WTC11 (cell line): Measurements from ENCODE around the gene GPR37. TPM values are rescaled to one million over a fixed set of nuclear protein-coding genes. Genes with fewer than 3 reads are reported as not detected.
A peak's percentile ranks its signal among the peaks of the same experiment; 100 is the strongest.

Source experiments
- ATAC-seq: fragments of 200-7000 bp; cut with Tn5 transposase; 2 replicates; pipeline ENCODE4 v1.10.0; 2021; ENCODE audit warnings: mild to moderate bottlenecking, moderate library complexity
- CTCF ChIA-PET: fragments of 300-600 bp; sonication (Branson Sonifier 250); formaldehyde crosslinking; loops from one replicate; lab custom pipeline; 2021; ENCODE audit warnings: antibody characterized with exemption; lab: Charles Lee
- POLR2A ChIA-PET: fragments of 350-600 bp; sonication (Branson Sonifier 250); formaldehyde crosslinking; loops from one replicate; lab custom pipeline; 2021; ENCODE audit warnings: antibody characterized with exemption; lab: Charles Lee
- DNase-seq: peaks from one replicate; pipeline ENCODE4 v3.0.0; 2021; ENCODE audit warnings: low spot score
- H3K27ac Mint-ChIP-seq: 2 replicates; pipeline ENCODE4 v1.8.0; 2021; ENCODE audit warnings: mixed read lengths
- H3K27me3 Mint-ChIP-seq: 2 replicates; pipeline ENCODE4 v1.8.0; 2021; ENCODE audit warnings: low read depth, mild to moderate bottlenecking, moderate library complexity, mixed read lengths
- H3K36me3 Mint-ChIP-seq: 2 replicates; pipeline ENCODE4 v1.8.0; 2021; ENCODE audit warnings: mixed read lengths
- H3K4me1 Mint-ChIP-seq: 2 replicates; pipeline ENCODE4 v1.8.0; 2022; ENCODE audit warnings: mixed read lengths
- H3K4me3 Mint-ChIP-seq: 2 replicates; pipeline ENCODE4 v1.8.0; 2021; ENCODE audit warnings: mild to moderate bottlenecking, moderate library complexity, mixed read lengths
- H3K9me3 Mint-ChIP-seq: 2 replicates; pipeline ENCODE4 v1.8.0; 2021; ENCODE audit warnings: mixed read lengths
- ATF1 ChIP-seq: sonication (generic); formaldehyde crosslinking; IDR thresholded peaks from 2 replicates; pipeline ENCODE4 v1.8.1; 2023; ENCODE audit warnings: mild to moderate bottlenecking, moderate library complexity, missing genetic modification reagents
- ATF3 ChIP-seq: sonication (generic); formaldehyde crosslinking; conservative IDR thresholded peaks from 2 replicates; pipeline ENCODE4 v1.8.1; 2022; ENCODE audit warnings: mild to moderate bottlenecking, missing genetic modification reagents
- ELF4 ChIP-seq: sonication (generic); formaldehyde crosslinking; IDR thresholded peaks from 2 replicates; pipeline ENCODE4 v1.8.1; 2022; ENCODE audit warnings: low read depth, mild to moderate bottlenecking, moderate library complexity, missing genetic modification reagents
- FOXK1 ChIP-seq: sonication (generic); formaldehyde crosslinking; IDR thresholded peaks from 2 replicates; pipeline ENCODE4 v1.8.0; 2022; ENCODE audit warnings: mild to moderate bottlenecking, moderate library complexity, missing genetic modification reagents
- FOXP4 ChIP-seq: sonication (generic); formaldehyde crosslinking; IDR thresholded peaks from 2 replicates; pipeline ENCODE4 v1.8.0; 2022; ENCODE audit warnings: mild to moderate bottlenecking, missing genetic modification reagents
- GABPB1 ChIP-seq: sonication (generic); formaldehyde crosslinking; IDR thresholded peaks from 2 replicates; pipeline ENCODE4 v1.8.1; 2023; ENCODE audit warnings: mild to moderate bottlenecking, missing genetic modification reagents
- GTF2I ChIP-seq: fragments of 250-450 bp; sonication (Bioruptor Pico); conservative IDR thresholded peaks from 2 replicates; pipeline ENCODE4 v1.4.0; 2021; ENCODE audit warnings: mild to moderate bottlenecking
- HMGA2 ChIP-seq: fragments of 250-450 bp; sonication (Bioruptor Pico); IDR thresholded peaks from 2 replicates; pipeline ENCODE4 v1.4.0; 2021; ENCODE audit warnings: mild to moderate bottlenecking, moderate library complexity
- JAZF1 ChIP-seq: fragments of 250-450 bp; sonication (Bioruptor Pico); IDR thresholded peaks from 2 replicates; pipeline ENCODE4 v1.9.0; 2021; ENCODE audit warnings: moderate library complexity, mild to moderate bottlenecking, inconsistent platforms
- MXD4 ChIP-seq: fragments of 250-450 bp; sonication (Bioruptor Pico); IDR thresholded peaks from 2 replicates; pipeline ENCODE4 v1.8.0; 2021; ENCODE audit warnings: mild to moderate bottlenecking, moderate library complexity, borderline replicate concordance
- MYBL2 ChIP-seq: sonication (generic); formaldehyde crosslinking; IDR thresholded peaks from 2 replicates; pipeline ENCODE4 v1.8.1; 2023; ENCODE audit warnings: mild to moderate bottlenecking, moderate library complexity, missing genetic modification reagents
- NFE2L1 ChIP-seq: sonication (generic); formaldehyde crosslinking; IDR thresholded peaks from 2 replicates; pipeline ENCODE4 v1.8.1; 2023; ENCODE audit warnings: missing genetic modification reagents
- RORB ChIP-seq: fragments of 250-450 bp; sonication (Bioruptor Pico); IDR thresholded peaks from 2 replicates; pipeline ENCODE4 v1.9.0; 2021; ENCODE audit warnings: mild to moderate bottlenecking
- TEAD1 ChIP-seq: sonication (generic); formaldehyde crosslinking; IDR thresholded peaks from 2 replicates; pipeline ENCODE4 v1.8.0; 2022; ENCODE audit warnings: mild to moderate bottlenecking, missing genetic modification reagents
- ZNF232 ChIP-seq: sonication (generic); formaldehyde crosslinking; IDR thresholded peaks from 2 replicates; pipeline ENCODE4 v1.8.0; 2022; ENCODE audit warnings: mild to moderate bottlenecking, missing genetic modification reagents
- ZNF396 ChIP-seq: fragments of 250-450 bp; sonication (Bioruptor Pico); IDR thresholded peaks from 2 replicates; pipeline ENCODE4 v1.8.0; 2021; ENCODE audit warnings: mild to moderate bottlenecking, moderate library complexity, borderline replicate concordance
- total RNA-seq: library from RNA; stranded (reverse); gene quantifications from 3 replicates; pipeline ENCODE4 v1.2.3, GENCODE V29; 2021
- TF ChIP-seq, protein P1 (sequence below): sonication (generic); formaldehyde crosslinking; IDR thresholded peaks from 2 replicates; pipeline ENCODE4 v1.8.1; 2022; ENCODE audit warnings: low read depth, missing genetic modification reagents, borderline replicate concordance
- TF ChIP-seq, protein P2 (sequence below): sonication (generic); formaldehyde crosslinking; IDR thresholded peaks from 2 replicates; pipeline ENCODE4 v1.8.0; 2023; ENCODE audit warnings: missing genetic modification reagents
- TF ChIP-seq, protein P3 (sequence below): fragments of 250-450 bp; sonication (Bioruptor Pico); IDR thresholded peaks from 2 replicates; pipeline ENCODE4 v1.8.0; 2021; ENCODE audit warnings: mild to moderate bottlenecking
- TF ChIP-seq, protein P4 (sequence below): fragments of 250-450 bp; sonication (Bioruptor Pico); IDR thresholded peaks from 2 replicates; pipeline ENCODE4 v1.9.0; 2021; ENCODE audit warnings: mild to moderate bottlenecking, borderline replicate concordance
- TF ChIP-seq, protein P5 (sequence below): fragments of 250-450 bp; sonication (Bioruptor Pico); conservative IDR thresholded peaks from 2 replicates; pipeline ENCODE4 v1.9.0; 2021; ENCODE audit warnings: mild to moderate bottlenecking

Gene GPR37
- total RNA-seq, 1 experiment from 2014 or later = 20.4 TPM

DNA sequence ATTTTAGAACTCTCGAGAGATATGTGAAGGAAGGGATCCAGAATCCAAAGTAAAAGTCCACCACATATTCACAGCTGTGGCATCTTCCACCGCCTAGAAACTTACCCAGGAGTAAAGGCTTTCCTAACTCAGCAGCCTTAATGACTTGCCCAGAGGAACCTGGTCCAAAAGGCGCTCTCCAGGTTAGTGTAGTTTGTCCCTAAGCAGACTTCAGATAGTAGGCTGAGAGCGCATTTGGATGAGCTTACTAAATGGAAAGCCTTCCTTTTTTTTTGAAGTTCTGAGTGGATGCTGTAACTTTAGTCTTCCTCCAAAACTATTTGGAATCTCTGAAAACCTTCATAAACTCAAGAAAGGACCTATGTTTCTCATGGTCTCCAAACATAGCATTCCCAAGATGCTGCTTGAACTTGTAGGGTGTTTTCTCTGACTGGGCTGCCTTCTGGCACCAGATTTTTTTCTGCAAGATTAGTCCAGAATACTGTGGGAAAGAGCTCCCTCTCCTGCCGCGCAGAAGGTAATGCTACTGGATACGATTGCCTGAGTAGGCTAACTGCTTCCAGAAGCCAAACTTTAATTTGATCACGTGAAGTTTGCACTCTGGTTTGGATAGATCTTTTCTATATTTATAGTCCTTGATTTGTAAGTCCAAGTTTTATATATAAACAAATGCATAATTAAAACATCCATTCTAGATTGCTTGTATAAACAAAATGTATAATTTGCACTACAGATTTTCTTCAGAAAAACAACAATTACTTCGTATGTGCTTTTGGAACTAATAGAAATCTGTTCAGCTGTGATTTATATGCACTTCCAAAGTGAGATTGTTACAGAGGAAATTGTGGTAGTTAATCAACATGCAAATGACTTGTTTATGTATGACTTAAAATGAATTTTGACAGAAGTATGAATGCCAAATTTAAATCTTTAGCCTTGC lies 19.6 kb upstream of the GPR37 start (continued):
- TF ChIP-seq, protein P1, sequence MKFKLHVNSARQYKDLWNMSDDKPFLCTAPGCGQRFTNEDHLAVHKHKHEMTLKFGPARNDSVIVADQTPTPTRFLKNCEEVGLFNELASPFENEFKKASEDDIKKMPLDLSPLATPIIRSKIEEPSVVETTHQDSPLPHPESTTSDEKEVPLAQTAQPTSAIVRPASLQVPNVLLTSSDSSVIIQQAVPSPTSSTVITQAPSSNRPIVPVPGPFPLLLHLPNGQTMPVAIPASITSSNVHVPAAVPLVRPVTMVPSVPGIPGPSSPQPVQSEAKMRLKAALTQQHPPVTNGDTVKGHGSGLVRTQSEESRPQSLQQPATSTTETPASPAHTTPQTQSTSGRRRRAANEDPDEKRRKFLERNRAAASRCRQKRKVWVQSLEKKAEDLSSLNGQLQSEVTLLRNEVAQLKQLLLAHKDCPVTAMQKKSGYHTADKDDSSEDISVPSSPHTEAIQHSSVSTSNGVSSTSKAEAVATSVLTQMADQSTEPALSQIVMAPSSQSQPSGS (CRISPR knock-in tag) = no peak
- TF ChIP-seq ATF3 (CRISPR knock-in tag) (no peak), ZNF396 (CRISPR knock-in tag) (no peak)

GRCh38 chr7:124783271-124783670 lies 17.7 kb upstream of the GPR37 start:
- CTCF ChIA-PET = no interaction called here

More at GRCh38 chr7:124783271-124783670, 17.7 kb upstream of the GPR37 start:
- ATAC-seq (no peak), DNase-seq (no peak)
- Mint-ChIP-seq H3K27ac (peak overlapping the region; percentile 20), H3K9me3 (peaks cover 9% of the 10 kb centered on the region), H3K36me3 (peaks cover 3% of the 10 kb centered on the region; the same call in 1 of the 2 replicates)
- TF ChIP-seq FOXP4 (CRISPR knock-in tag) (no peak), RORB (CRISPR knock-in tag) (no peak), TEAD1 (CRISPR knock-in tag) (no peak), MXD4 (CRISPR knock-in tag) (no peak), GTF2I (CRISPR knock-in tag) (no peak), JAZF1 (no peak), FOXK1 (CRISPR knock-in tag) (no peak), ZNF232 (CRISPR knock-in tag) (no peak), ELF4 (CRISPR knock-in tag) (no peak), MYBL2 (CRISPR knock-in tag) (no peak), NFE2L1 (no peak), HMGA2 (CRISPR knock-in tag) (no peak), ATF1 (CRISPR knock-in tag) (no peak), GABPB1 (CRISPR knock-in tag) (no peak)
- TF ChIP-seq, protein P2, sequence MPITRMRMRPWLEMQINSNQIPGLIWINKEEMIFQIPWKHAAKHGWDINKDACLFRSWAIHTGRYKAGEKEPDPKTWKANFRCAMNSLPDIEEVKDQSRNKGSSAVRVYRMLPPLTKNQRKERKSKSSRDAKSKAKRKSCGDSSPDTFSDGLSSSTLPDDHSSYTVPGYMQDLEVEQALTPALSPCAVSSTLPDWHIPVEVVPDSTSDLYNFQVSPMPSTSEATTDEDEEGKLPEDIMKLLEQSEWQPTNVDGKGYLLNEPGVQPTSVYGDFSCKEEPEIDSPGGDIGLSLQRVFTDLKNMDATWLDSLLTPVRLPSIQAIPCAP (CRISPR knock-in tag) = no peak
- TF ChIP-seq, protein P3, sequence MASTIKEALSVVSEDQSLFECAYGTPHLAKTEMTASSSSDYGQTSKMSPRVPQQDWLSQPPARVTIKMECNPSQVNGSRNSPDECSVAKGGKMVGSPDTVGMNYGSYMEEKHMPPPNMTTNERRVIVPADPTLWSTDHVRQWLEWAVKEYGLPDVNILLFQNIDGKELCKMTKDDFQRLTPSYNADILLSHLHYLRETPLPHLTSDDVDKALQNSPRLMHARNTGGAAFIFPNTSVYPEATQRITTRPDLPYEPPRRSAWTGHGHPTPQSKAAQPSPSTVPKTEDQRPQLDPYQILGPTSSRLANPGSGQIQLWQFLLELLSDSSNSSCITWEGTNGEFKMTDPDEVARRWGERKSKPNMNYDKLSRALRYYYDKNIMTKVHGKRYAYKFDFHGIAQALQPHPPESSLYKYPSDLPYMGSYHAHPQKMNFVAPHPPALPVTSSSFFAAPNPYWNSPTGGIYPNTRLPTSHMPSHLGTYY (CRISPR knock-in tag) = no peak
- TF ChIP-seq, protein P4, sequence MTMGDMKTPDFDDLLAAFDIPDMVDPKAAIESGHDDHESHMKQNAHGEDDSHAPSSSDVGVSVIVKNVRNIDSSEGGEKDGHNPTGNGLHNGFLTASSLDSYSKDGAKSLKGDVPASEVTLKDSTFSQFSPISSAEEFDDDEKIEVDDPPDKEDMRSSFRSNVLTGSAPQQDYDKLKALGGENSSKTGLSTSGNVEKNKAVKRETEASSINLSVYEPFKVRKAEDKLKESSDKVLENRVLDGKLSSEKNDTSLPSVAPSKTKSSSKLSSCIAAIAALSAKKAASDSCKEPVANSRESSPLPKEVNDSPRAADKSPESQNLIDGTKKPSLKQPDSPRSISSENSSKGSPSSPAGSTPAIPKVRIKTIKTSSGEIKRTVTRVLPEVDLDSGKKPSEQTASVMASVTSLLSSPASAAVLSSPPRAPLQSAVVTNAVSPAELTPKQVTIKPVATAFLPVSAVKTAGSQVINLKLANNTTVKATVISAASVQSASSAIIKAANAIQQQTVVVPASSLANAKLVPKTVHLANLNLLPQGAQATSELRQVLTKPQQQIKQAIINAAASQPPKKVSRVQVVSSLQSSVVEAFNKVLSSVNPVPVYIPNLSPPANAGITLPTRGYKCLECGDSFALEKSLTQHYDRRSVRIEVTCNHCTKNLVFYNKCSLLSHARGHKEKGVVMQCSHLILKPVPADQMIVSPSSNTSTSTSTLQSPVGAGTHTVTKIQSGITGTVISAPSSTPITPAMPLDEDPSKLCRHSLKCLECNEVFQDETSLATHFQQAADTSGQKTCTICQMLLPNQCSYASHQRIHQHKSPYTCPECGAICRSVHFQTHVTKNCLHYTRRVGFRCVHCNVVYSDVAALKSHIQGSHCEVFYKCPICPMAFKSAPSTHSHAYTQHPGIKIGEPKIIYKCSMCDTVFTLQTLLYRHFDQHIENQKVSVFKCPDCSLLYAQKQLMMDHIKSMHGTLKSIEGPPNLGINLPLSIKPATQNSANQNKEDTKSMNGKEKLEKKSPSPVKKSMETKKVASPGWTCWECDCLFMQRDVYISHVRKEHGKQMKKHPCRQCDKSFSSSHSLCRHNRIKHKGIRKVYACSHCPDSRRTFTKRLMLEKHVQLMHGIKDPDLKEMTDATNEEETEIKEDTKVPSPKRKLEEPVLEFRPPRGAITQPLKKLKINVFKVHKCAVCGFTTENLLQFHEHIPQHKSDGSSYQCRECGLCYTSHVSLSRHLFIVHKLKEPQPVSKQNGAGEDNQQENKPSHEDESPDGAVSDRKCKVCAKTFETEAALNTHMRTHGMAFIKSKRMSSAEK = no peak
- TF ChIP-seq, protein P5, sequence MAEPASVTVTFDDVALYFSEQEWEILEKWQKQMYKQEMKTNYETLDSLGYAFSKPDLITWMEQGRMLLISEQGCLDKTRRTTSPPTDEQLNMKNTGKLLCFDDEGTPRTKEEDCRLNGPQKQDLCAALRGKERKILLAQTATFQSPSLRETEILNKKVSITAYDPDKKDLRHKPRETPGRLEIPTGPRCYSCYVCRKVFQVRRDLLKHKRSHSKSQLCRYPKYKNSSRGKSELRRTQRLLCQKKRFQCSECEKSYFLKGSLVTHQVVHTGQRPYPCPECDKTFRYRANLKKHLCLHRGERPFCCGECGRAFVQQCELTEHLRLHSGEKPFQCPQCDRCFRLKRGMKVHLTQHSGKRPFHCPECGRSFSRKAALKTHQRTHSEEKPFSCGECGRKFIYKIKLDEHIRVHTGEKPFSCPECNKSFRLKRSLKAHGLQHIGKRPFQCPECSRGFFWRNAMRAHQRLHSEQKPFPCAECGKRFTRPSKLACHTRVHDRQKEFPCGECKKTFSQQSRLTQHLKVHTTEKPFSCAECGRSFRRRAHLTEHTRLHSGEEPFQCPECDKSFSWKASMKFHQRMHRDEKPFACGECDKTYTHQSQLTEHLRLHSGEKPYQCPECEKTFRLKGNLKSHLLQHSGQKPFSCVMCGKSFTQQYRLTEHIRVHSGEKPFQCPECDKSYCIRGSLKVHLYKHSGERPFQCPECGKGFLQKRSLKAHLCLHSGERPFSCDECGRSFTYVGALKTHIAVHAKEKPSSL (CRISPR knock-in tag) = no peak
- TF ChIP-seq, all 79 proteins: peak for 0
- no peak overlapping the region for H3K4me3 Mint-ChIP-seq
- peaks cover 31% of the 10 kb centered on the region for H3K4me1 Mint-ChIP-seq
- POLR2A ChIA-PET = no interaction called here
- no peaks in the 10 kb centered on the region for H3K27me3 Mint-ChIP-seq
